Measurements from ENCODE around the gene IGFL1.
"Not testable (repeated sequence)": the region's sequence is repeated elsewhere in the genome, so short reads cannot be mapped to it uniquely, and the experiment has no call there.

IGFL1 gene

DNA sequence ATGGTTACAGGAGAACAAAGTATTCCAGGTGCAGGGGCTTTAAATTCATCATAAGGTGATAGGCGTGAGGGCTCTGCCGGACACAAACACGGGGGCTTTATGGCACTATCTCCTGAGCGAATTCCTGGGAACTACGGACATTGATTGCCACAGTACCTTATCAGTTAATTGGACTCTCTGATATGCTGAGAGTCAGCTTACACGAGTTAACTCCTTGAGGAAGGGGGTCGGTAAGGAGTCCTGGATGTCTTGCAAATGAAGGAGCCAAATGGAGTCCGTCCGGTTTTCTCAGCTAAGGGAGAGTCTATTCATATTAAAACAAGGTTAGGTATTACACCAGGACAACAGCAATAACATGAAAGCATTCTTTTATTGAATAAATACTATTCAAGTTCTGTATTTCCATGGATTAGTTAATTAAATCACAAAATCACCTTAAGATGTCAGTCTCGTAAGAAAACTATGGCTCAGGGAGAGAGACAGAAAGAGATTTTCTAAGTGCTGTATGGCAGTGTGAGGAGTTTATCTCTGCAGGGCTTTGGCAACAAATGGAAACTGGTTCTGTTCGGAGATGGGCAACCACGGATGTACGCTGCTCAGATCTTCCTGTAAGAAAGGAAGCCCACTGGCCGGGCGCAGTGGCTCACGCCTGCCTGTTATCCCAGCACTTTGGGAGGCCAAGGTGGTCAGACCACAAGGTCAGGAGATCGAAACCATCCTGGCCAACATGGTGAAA, 41.1 kb downstream of the IGFL1 start:
- peaks cover 11% of the 10 kb centered on the region for H3K4me1 ChIP-seq (ENCODE audit: control insufficient read depth, insufficient read depth, low read length, unreplicated experiment)
- no peak overlapping the region for H2AFZ ChIP-seq (ENCODE audit: low read length, unreplicated experiment)
- peaks cover 4% of the 10 kb centered on the region; the same call in 1 of the 2 replicates for H3K27me3 ChIP-seq (ENCODE audit: insufficient read depth, low read length)
- no peaks in the 10 kb centered on the region for H3K79me2 ChIP-seq (ENCODE audit: control insufficient read depth, insufficient read depth, low read length, unreplicated experiment)
- H3K27ac ChIP-seq (ENCODE audit: low read depth, low read length) = no peak overlapping the region
- H3K4me3 ChIP-seq (ENCODE audit: low read depth, low read length) = no peak overlapping the region
- H3K36me3 ChIP-seq (ENCODE audit: insufficient read depth, low read length) = no peaks in the 10 kb centered on the region

DNA sequence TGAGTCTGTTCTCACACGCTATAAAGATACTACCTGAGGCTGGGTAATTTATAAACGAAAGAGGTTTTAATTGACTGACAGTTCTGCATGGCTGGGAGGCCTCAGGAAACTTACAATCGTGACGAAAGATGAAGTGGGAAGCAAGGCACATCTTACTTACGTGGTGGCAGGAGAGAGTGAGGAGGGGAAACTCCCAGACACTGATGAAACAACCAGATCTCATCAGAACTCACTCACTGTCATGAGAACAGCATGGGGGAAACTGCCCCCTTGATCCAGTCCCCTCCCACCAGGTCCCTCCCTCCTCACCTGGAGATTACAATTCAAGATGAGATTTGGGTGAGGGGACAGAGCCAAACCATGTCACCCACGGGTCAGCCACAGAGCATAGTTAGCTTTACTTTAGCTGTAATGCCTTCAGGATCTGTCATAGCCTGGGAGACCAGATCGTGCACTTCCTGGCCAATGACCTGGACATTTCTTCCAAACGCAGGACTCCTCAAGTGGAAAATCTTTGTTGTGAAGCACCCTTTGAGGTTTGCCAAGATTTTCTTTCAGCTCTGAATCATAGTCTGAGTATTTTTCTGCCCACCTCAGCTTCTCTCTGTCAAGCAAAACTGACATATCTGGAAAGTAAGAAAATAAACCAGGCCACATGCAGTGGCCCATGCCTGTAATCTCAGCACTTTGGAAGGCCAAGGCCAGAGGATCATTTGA, 42.1 kb downstream of the IGFL1 start:
- no peak overlapping the region for H2AFZ ChIP-seq (ENCODE audit: low read length, unreplicated experiment)
- H3K79me2 ChIP-seq (ENCODE audit: control insufficient read depth, insufficient read depth, low read length, unreplicated experiment) = no peaks in the 10 kb centered on the region
- H3K36me3 ChIP-seq (ENCODE audit: insufficient read depth, low read length) = no peaks in the 10 kb centered on the region
- H3K4me3 ChIP-seq (ENCODE audit: low read depth, low read length) = no peak overlapping the region
- peak overlapping the region; percentile 10; the same call in 1 of the 2 replicates for H3K27ac ChIP-seq (ENCODE audit: low read depth, low read length)
- H3K27me3 ChIP-seq (ENCODE audit: insufficient read depth, low read length) = peaks cover 4% of the 10 kb centered on the region; the same call in 1 of the 2 replicates
- H3K4me1 ChIP-seq (ENCODE audit: control insufficient read depth, insufficient read depth, low read length, unreplicated experiment) = peaks cover 11% of the 10 kb centered on the region

DNA sequence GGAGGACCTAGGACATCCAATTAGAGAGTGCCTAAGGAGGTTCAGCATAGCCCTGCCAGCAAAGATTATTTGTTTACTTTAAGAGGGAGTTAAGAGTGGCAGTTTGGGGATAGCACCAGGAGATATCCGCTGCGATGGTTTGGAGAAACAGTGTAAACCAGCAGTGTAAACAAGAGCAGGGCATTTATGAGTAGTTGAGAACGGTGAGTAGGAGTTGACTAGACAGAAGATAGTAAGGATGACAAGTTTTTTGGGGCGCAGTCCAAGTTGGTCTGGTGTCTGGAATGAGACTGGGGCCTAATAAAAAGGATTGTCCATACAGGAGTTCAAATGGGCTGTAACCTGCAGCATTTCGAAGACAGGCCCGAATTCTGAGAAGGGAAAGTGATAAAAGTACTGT, 44.4 kb downstream of the IGFL1 start:
- not testable (repeated sequence) for H3K27ac ChIP-seq (ENCODE audit: low read depth, low read length); H3K27me3 ChIP-seq (ENCODE audit: insufficient read depth, low read length); H3K4me3 ChIP-seq (ENCODE audit: low read depth, low read length); H3K36me3 ChIP-seq (ENCODE audit: insufficient read depth, low read length); H2AFZ ChIP-seq (ENCODE audit: low read length, unreplicated experiment); H3K79me2 ChIP-seq (ENCODE audit: control insufficient read depth, insufficient read depth, low read length, unreplicated experiment)
- H3K4me1 ChIP-seq (ENCODE audit: control insufficient read depth, insufficient read depth, low read length, unreplicated experiment) = peaks cover 11% of the 10 kb centered on the region

- H3K36me3 ChIP-seq (ENCODE audit: insufficient read depth, low read length) = no peaks in the 10 kb centered on the region
- no peak overlapping the region for H3K4me3 ChIP-seq (ENCODE audit: low read depth, low read length)
- no peak overlapping the region for H3K27ac ChIP-seq (ENCODE audit: low read depth, low read length)
- no peaks in the 10 kb centered on the region for H3K27me3 ChIP-seq (ENCODE audit: insufficient read depth, low read length)
- H3K79me2 ChIP-seq (ENCODE audit: control insufficient read depth, insufficient read depth, low read length, unreplicated experiment) = no peaks in the 10 kb centered on the region
- no peak overlapping the region for H2AFZ ChIP-seq (ENCODE audit: low read length, unreplicated experiment)
- no peaks in the 10 kb centered on the region for H3K4me1 ChIP-seq (ENCODE audit: control insufficient read depth, insufficient read depth, low read length, unreplicated experiment)
Measured at GRCh38 chr19:46279177-46279576, 49.6 kb downstream of the IGFL1 start.

Data from ACC112 (cell line).